Medulla oblongata (tissue), 1 donor: ENCODE results near the gene BRD2.

Experiments used
- DNase-seq: peaks from one replicate; pipeline ENCODE4 v3.0.0-alpha.2; 2015; ENCODE audit errors: extremely low spot score

Gene BRD2

GRCh38 chr6:32972353-32973143, 4.2 kb downstream of the BRD2 start:
- DNase-seq = no peak

GRCh38 chr6:32973144-32974015, 5.0 kb downstream of the BRD2 start:
- peak; percentile 48 for DNase-seq

- peak; percentile 47 for DNase-seq
Observed at GRCh38 chr6:32974016-32974333, 5.6 kb downstream of the BRD2 start.

- no peak for DNase-seq
Observed at GRCh38 chr6:32974541-32975308, 6.3 kb downstream of the BRD2 start.

GRCh38 chr6:32975886-32976285, 7.5 kb downstream of the BRD2 start:
- DNase-seq = no peak

GRCh38 chr6:32976334-32977069, 8.1 kb downstream of the BRD2 start:
- no peak for DNase-seq

- no peak for DNase-seq
Observed at GRCh38 chr6:32977272-32977952, 9.0 kb downstream of the BRD2 start.

GRCh38 chr6:32977953-32978324, 9.5 kb downstream of the BRD2 start:
- DNase-seq = no peak

GRCh38 chr6:32979720-32980487, 11.5 kb downstream of the BRD2 start:
- no peak for DNase-seq

GRCh38 chr6:32980488-32981038, 12.2 kb downstream of the BRD2 start:
- DNase-seq = no peak

GRCh38 chr6:32982084-32982701, 13.8 kb downstream of the BRD2 start:
- DNase-seq = no peak

- DNase-seq = no peak
Observed at GRCh38 chr6:32982702-32983492, 14.5 kb downstream of the BRD2 start.

- no peak for DNase-seq
Observed at GRCh38 chr6:32983493-32983848, 15.1 kb downstream of the BRD2 start.

- DNase-seq = no peak
Observed at GRCh38 chr6:32983964-32984621, 15.7 kb downstream of the BRD2 start.

GRCh38 chr6:32984622-32985389, 16.4 kb downstream of the BRD2 start:
- peak; percentile 94 for DNase-seq

- no peak for DNase-seq
Observed at GRCh38 chr6:32989368-32989767, 21.0 kb downstream of the BRD2 start.

GRCh38 chr6:32991972-32992371, 23.6 kb downstream of the BRD2 start:
- DNase-seq = no peak
